Mucosa of gallbladder (tissue), 1 donor: ENCODE results near the gene CHTF18. TPM values are rescaled to one million over a fixed set of nuclear protein-coding genes. Genes with fewer than 3 reads are reported as not detected.
"Not testable (repeated sequence)": the region's sequence is repeated elsewhere in the genome, so short reads cannot be mapped to it uniquely, and the experiment has no call there.

Experiments
- DNase-seq: peaks from one replicate; pipeline ENCODE4 v3.0.0-alpha.2; 2020; ENCODE audit warnings: low spot score
- total RNA-seq: library from RNA; stranded (reverse); gene quantifications from one replicate; pipeline ENCODE4 v1.2.1, GENCODE V29; 2021
- donor health status: DM: no; HTN: no; CAD: no.

The CHTF18 gene
- total RNA-seq, 1 donor from 2014 or later: 17.3 TPM

DNA sequence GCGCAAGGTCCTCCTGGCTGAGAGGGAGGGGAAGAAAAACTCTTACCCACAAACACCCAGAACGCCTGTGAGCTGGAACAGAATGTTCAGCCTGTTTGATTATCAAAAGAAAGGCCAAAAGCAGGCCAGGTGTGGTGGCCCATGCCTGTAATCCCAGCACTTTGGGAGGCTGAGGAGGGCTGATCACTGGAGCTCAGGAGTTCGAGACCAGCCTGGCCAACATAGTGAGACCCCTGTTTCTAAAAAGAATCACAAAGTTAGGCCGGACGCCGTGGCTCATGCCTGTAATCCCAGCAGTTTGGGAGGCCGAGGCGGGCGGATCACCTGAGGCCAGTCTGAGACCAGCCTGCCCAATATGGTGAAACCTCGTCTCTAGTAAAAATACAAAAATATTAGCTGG is 12.1 kb upstream of the CHTF18 start:
- DNase-seq: not testable (repeated sequence)

DNA sequence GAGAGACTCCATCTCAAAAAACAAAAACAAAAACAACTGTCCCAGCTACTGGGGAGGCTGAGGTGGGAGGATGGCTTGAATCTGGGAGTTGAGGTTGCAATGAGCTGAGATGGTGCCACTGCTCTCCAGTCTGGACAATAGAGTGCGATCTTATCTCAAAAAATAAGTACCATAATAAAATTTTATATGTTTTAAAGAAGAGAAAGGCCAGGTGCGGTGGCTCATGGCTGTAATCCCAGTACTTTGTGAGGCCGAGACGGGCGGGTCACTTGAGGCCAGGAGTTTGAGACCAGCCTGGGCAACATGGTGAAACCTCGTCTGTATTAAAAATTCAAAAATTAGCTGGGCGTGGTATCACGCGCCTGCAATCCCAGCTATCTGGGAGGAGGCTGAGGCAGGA is 11.6 kb upstream of the CHTF18 start:
- no peak for DNase-seq

DNA sequence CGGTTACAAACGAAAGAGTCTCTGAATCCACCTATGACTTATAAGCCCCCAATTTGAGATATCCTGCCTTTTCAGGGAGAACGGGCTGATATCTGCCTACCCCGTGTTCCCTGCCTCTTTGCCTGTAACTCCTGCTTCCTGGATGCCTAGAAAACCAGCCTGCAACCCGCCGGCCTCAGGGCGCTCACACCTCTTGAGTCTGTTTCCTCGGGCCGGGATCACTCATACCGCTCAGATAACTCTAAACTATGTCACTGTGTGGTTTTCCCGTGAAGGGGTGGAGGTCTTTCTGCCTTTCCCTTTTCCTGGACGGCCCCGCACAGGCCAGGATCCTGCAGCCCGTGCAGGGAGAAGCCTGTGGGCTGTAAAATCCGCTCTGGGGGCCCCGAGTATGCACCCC is 10.6 kb upstream of the CHTF18 start:
- no peak for DNase-seq

DNA sequence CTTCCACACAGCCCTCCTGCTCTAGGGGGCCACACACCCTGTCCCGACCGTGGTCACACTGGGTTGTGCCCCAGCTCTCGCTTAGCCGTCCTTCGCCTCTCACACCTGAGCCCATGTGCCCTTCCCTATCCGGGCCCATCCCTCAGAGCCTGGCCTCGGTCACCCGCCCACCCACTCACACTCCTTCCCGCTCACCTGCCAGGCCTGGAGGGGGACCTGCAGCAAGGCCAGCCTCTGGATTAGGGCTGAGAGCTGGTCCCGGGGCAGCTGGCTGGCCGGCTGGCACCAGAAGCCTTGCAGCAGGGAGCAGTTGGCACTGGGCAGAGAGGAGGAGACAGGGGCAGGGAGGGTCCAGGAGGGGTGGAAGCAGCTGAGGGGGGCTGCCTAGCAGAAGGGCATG is 10.0 kb upstream of the CHTF18 start:
- no peak for DNase-seq

DNA sequence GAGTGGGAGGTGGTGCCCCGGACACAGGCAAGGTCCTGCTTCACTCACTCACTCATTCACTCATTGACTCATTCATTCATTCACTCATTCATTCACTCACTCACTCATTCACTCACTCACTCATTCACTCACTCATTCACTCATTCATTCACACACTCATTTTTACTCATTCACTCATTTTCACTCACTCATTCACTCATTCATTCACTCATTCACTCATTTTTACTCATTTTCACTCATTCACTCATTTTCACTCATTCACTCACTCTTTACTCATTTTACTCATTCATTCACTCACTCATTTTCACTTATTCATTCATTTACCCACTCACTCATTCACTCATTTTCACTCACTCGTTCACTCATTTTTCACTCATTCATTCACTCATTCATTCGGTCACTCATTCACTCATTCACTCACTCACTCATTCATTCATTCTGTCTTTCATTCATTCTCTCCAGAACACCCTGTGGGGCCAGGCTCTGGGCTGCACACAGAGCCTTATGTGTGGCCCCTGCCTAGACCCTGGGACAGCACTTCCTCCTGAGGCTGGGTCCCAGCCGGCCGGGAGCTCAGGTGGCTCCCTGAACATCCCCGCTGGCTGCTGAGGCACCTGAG is 9.4 kb upstream of the CHTF18 start:
- no peak for DNase-seq

DNA sequence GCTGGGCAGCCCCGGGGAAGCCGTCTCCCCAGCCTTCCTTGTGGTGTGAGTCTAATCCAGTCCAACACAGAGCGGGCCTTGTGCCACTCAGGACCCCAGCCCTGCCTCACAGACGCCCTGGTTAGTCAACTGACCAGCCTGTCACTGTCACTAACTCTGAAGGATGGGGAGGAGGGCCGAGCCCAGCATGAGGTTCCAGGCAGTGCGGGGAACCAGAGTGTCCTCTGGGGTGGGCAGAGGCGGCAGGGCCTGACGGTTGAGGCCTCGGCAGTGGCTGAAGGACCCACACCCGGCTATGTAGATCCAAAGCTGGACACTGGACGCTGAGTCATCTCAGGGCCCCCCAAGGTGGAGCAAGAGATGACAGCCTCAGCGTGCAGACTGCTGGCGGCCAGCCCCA is 8.9 kb upstream of the CHTF18 start:
- no peak for DNase-seq

DNA sequence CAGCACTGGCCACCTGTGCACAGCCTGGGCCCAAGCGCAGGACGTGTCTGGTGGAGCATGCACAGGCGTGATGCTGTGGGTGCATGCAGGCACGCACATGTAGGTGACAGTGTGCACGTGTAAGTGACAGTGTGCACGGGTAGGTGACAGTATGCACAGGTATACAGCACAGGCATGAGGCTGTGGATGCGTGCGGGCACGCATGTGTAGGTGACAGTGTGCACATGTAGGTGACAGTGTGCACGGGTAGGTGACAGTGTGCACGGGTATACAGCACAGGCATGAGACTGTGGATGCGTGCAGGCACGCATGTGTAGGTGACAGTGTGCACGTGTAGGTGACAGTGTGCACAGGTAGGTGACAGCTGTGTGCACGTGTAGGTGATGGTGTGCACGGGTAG is 8.1 kb upstream of the CHTF18 start:
- no peak for DNase-seq

DNA sequence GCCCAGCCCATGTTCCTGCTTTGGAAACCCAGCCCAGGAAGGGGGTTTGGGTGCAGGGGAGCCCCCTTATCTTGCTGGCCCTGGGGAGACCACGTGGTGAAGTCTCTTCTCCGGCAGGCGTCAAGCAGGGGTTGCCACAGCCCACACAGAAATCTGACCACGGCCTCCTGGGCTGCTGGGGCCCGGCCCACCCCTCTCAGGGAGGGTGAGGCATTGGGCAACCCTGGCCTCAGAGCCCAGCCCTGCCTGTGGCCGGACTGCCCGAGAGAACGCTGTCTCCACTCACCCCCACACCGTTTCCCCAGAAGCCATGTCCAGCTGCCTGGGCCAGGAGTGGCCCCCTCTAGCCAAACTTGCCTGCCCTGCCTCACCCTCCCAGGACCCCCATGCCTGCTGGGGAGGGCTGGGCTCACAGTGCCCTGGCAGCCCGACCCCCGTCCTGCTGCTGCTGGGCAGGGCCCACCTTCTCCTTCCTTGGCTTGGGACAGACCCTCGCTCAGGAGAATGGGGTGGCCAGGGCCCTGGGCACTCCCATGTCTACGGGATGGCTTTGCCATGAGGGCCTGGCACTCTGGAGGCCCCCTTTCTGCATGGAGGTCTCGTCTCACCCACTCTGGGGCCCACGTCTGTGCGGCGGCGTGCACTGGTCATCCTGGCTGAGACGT is 6.9 kb upstream of the CHTF18 start:
- no peak for DNase-seq

DNA sequence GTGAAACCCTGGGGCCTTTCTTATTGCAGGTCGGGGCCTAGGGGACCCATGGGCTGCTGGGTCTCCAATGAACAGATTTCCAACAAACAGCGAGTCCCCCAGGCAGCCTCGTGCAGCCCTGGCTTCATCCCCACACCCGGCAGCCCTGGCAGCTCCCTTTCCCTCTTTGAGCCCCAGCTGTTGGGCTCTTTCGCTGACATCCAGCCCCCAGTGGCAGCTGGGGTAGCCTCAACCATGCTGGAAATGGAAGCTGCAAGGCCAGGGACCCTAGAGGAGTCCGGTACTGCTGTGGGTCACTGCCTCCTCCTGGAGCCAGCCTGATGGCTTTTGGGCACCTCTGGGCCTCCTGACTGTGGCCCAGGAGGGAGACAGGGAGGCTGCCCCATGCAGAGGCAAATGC is 6.2 kb upstream of the CHTF18 start:
- DNase-seq: no peak

DNA sequence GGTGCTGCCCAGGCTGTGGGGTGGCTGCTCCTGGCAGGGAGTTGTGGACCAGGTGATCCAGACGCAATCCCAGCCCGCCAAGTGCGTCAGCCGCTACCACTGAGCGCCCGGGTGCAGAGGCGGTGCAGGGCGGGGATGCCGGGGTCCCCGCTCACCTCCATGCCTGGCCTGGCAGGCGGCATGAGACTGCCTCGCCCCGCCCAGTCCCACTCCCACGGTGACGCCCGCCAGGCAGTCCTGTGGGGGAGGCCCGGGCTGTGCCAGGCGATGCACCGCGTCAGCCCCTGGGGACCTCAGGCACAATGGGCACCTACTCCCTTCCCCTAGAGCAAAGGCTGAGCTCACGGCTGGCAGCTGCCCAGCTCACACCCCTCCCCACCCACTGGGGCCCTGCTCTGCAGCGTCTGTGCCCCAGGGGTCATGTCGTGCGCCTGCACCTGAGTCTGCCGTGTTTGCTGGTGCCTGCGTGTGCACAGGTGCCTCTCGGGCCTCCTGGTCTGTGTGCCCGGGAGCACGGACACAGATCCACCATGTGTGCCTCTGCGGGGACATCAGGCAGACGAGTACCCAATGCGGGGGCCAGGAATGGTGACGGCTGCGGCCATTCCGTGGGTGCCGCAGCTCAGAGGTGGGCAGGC is 5.5 kb upstream of the CHTF18 start:
- DNase-seq: no peak

DNA sequence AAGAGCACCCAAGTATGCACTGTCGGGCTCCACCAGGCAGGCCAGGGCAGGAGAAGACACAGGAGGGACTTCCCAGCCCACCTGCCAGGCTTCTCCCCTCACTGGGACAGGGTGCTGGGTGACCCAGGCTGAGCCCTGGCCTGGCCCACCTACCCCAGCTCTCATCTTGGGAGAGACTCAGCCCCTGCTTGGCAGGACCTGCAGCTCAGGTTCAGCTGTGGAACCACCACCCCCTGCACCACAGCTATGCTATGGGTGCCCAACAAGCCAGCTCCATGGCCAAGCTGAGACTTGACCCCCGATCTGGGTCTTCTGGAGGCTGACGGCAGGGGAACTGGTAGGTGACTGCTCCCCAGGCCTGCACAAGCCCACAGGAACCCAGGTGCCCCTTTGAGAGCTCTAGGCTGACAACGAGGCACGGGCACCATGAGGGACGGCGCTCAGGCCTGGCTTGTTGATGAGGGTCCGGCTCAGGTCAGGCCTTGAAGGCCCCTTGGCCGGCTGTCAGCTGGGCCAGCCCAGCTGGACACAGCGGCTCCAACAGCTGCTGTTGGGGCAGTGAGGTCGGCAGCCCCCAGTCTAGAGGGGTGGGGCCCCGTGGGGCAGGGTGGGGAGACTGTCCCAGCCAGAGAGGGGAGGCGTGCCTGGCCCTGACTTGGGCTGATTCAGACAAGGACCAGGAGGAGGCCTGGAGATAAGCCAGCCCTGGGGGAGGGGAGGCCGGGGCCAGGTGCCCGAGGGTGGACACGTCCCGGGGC is 4.8 kb upstream of the CHTF18 start:
- DNase-seq: no peak

DNA sequence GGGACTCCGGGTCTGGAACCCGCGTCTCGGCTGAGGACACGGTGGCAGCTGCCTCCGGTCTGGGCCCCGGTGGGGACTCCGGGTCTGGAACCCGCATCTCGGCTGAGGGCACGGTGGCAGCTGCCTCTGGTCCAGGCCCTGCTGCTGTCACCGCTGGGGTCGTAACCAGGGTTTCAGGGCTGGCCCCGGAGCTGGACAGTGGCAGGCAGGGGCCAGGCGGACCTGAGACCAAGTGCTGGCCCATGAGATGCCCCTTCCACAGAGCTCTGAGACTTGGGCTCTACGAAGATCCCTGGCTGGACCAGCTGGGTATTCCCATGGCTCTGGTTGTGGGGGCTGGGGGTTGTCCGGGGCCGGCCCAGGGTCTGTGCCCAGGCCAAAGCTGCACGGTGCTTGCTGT is 4.0 kb upstream of the CHTF18 start:
- DNase-seq: no peak

DNA sequence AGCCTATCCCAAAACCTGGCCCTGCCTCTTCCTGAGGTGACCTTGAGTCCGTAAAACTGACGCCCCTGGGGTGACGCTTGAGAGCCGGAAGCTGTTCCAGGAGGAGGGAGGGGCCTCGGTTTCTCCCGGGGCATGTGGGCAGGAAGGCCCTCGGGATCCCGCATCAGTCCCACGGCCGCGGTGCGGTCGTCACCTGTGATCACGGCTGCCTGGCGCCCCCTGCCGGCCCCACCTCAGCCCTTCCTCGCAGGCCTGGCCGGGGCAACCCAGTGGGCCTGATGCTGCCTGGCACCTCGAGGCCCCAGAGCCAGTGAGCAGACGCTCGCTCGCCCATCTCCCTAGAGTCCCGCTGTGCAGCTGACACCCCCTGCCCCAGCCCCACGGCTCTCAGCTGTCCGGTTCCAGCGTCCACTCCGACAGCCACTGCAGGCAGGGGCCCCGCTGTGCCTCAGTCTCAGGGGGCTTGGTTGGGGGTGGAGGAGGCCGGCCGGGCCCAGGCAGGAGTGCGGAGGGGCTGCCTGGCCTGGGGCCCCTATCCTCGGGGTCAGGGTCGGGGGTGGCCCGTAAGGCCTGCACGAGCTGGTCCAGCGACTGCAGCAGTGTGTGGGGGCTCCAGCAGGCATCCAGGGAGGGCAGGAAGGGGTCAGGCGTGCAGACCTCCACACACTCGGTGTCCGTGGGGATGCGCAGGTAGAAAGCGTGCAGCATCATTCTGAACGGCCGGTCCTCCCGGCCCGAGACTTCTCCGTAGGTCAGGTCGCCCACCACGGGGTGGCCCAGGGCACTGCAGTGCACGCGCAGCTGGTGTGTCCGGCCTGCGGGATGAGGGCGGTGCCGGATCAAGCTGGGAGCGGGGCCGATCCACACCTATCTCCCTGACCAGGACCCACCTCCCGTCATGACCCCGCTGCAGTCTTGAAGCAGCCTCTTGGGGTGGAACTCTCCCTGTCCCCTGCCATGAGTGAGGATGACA is 2.6 kb upstream of the CHTF18 start:
- peak; percentile 60 for DNase-seq

DNA sequence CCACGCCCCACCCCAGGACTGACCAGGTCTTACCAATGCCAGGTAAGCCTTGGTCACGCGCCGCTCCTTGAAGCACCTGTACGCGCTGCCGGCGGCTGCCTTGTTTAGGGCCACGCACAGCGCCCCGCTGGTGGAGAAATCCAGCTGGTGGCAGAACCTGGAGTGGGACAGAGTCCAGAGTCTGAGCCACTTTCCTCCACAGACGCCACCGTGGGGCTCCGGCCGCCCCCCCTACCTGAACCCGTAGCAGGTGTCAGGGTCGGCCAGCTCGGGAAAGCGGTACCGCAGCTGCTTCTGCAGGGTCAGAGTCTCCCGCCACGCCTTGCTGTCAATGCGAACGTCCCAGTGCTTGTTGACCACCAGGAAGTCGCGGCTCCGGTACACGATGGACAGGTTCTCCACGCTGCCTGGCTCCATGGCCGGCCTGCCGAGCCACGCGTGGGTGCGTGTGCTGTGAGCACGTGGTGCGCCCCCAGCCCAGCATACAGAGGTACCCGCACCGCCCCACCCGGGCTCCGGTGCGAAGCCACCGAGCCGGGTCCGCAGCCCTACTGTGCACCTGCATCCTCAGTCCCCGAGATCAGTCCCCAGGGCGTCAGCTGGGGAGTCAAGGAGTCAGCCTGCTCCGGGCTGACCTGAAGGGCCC is 976 bp upstream of the CHTF18 start:
- DNase-seq: no peak

DNA sequence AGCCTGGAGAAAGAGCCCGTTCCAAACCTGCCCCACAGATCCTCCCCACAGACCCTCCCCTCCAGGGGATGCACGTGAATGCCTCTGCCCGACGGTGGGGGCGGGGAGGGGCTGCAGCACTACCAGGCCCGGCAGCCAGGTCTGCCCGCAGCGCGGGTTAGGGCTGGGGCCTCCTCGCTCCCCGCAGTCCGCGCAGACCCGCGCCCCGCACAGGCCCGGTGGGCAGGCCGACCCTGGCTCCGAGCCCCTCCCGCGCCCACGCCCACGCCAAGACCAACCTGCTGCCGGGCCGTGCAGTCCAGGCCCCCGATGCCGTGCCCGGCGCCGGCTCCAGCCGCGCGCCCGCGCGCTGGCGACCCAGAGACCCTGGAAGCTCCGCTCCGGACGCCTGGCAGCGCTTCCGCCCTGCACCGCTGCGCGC is 432 bp upstream of the CHTF18 start, which contains the start of gene RPUSD1:
Gene RPUSD1, minus strand, starts transcription at position 404 of the 421 bp plus-strand sequence. CDS start 644 bp downstream, outside the sequence.
- no peak for DNase-seq

DNA sequence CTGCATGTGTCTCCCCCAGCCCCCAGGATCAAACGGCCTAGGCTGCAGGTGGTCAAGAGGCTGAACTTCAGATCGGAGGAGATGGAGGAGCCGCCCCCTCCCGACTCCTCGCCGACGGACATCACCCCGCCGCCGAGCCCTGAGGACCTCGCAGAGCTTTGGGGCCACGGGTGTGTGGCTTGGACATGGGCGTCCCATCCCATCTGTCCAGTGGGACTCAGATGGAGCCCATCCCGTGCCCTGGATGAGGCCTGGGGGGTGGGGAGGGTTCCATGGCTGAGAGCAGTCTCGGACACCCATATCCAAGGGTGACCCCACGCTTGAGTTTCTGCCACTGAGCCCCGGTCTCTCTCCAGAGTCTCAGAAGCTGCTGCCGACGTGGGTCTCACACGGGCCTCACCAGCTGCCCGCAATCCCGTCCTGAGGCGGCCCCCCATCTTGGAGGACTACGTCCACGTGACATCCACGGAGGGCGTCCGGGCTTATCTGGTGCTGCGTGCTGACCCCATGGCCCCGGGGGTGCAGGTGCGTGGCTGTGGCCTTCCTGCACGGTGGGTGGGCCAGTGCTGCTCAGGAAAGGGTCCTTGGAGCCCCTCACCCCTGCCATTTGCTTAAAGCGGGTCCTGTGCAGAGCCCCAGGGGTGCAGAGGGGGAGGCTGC is 901 bp downstream of the CHTF18 start:
- DNase-seq: no peak

DNA sequence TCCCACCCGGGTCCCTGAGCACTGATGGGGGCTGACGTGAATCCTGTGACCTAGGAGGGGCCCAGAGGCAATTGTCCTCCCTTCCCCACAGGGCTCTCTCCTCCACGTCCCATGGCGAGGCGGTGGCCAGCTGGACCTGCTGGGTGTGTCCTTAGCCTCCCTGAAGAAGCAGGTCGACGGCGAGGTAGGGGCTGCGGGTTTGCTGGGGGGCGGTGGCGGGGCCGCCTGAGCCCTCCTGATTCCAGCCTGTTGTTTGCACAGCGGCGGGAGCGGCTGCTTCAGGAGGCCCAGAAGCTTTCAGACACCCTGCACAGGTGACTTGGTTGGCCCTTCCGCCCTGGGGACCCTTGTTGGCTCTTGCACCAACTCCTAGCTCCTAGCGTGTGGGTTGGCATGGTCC is 1.7 kb downstream of the CHTF18 start:
- DNase-seq: no peak

DNA sequence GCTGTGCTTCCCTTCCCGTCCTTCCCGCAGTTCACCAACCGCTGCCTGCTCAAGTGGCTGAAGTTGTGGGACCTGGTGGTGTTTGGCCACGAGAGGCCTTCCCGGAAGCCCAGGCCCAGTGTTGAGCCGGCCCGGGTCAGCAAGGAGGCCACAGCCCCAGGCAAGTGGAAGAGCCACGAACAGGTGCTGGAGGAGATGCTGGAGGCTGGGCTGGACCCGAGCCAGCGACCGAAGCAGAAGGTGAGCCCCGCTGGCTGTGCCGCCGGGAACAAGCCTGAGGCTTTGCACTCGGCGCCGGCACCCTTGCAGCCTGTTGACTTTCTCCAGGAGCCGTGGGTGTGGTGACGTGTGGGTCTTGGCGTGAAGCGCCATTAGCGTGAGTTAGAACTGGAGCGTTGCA is 2.7 kb downstream of the CHTF18 start:
- no peak for DNase-seq

DNA sequence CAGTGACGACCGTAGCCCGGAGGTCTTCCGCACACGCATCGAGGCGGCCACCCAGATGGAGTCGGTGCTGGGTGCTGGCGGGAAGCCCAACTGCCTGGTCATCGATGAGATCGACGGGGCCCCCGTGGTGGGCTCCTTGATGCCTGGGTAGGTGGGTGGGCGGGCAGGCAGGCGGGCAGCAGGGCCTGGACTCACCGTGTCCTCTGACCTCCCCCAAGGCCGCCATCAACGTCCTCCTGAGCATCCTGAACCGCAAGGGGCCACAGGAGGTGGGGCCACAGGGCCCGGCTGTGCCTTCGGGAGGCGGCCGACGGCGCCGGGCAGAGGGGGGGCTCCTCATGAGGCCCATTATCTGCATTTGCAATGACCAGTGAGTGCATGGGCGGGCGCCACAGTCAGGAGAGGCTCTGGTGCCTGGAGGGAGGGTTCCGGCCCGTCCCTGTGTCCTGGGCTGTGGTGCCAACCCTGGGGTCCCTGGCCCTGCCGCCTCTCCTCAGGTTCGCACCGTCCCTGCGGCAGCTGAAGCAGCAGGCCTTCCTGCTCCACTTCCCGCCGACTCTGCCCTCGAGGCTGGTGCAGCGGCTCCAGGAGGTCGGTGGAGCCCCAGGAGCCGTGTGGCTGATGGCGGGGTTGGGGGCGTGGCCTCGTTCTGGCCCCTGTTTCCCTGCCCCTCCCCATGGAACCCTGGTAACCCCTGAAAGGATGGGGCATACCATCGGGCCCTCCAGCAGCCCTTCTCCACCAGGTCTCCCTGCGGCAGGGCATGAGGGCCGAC is 4.0 kb downstream of the CHTF18 start:
- no peak for DNase-seq
